ENCODE data around the gene MN1.

- TF ChIP-seq, protein P1, sequence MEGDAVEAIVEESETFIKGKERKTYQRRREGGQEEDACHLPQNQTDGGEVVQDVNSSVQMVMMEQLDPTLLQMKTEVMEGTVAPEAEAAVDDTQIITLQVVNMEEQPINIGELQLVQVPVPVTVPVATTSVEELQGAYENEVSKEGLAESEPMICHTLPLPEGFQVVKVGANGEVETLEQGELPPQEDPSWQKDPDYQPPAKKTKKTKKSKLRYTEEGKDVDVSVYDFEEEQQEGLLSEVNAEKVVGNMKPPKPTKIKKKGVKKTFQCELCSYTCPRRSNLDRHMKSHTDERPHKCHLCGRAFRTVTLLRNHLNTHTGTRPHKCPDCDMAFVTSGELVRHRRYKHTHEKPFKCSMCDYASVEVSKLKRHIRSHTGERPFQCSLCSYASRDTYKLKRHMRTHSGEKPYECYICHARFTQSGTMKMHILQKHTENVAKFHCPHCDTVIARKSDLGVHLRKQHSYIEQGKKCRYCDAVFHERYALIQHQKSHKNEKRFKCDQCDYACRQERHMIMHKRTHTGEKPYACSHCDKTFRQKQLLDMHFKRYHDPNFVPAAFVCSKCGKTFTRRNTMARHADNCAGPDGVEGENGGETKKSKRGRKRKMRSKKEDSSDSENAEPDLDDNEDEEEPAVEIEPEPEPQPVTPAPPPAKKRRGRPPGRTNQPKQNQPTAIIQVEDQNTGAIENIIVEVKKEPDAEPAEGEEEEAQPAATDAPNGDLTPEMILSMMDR (IDR thresholded peaks at IDR 0.05; ENCODE audit: low read depth, low read length): no peak
- no peak for TF ChIP-seq POLR2A (IDR thresholded peaks at IDR 0.05; ENCODE audit: extremely low read depth, insufficient read length)
These were observed 77.8 kb downstream of the MN1 start for GRCh38 chr22:27723708-27724107.

Measured in NB4 (cell line).